Mucosa of stomach (tissue), 1 donor: Measurements from ENCODE around the gene SGK1.
"Not testable (repeated sequence)": the region's sequence is repeated elsewhere in the genome, so short reads cannot be mapped to it uniquely, and the experiment has no call there.

Experiments used
- H3K27me3 ChIP-seq: one replicate; pipeline ENCODE4 v1.7.0; 2013; ENCODE audit warnings: mild to moderate bottlenecking, low read length; ENCODE audit not compliant: control insufficient read depth, insufficient read depth
- H3K36me3 ChIP-seq: one replicate; pipeline ENCODE4 v1.7.0; 2013; ENCODE audit warnings: low read length; ENCODE audit not compliant: control insufficient read depth, insufficient read depth
- H3K4me1 ChIP-seq: one replicate; pipeline ENCODE4 v1.7.0; 2013; ENCODE audit warnings: mild to moderate bottlenecking, low read length; ENCODE audit not compliant: control insufficient read depth, insufficient read depth
- H3K4me3 ChIP-seq: one replicate; pipeline ENCODE4 v1.7.0; 2013; ENCODE audit warnings: low read length
- H3K9ac ChIP-seq: one replicate; pipeline ENCODE4 v1.7.0; 2013; ENCODE audit warnings: mild to moderate bottlenecking, low read length, moderate library complexity
- H3K9me3 ChIP-seq: one replicate; pipeline ENCODE4 v1.7.0; 2013; ENCODE audit warnings: mild to moderate bottlenecking, low read length, moderate library complexity; ENCODE audit not compliant: control insufficient read depth
- donor health status: Pancreatic carcinoma.

SGK1 gene

DNA sequence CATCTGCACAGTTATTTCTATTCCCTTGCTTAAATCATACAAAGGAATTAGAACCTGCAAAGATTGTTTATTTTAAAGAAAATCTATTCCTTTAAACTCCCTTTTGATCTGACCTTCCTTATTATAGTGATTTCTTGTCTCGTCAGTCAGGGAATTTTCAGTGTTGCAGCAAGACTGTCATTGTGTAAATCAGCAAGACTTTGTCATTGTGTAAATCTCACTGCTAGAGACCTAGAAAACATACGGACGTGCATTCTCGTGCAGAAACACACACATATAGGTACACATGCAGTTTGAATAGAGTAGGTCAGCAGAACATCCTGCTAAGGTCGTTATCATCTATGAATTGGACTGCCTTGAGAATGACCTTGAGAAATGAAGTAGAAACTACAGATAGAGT, 6.2 kb upstream of the SGK1 start:
- Histone ChIP-seq H3K9me3 (peaks cover 5% of the 10 kb centered on the region), H3K9ac (no peak overlapping the region), H3K27me3 (peaks cover 6% of the 10 kb centered on the region), H3K4me1 (peaks cover 3% of the 10 kb centered on the region), H3K4me3 (no peak overlapping the region), H3K36me3 (no peaks in the 10 kb centered on the region)

DNA sequence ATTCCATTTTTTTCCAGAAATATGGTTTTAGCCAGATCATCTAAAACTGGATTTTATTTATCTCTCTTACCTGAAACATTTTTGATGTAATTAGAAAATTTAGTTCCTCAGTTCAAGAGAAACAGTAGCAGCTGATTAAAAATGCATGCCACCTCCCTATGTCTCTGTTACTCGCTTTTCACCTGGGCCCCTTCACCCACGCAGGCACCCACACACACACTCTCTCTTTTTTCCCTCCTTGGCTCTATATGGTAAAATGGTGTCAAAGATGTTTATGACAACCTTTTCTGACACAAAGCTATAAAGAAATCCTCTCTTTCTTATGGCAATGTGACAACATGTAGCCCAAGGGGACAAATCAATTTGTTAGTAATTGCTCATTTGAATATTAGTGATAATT, 5.8 kb upstream of the SGK1 start:
- H3K27me3 ChIP-seq, result peaks cover 9% of the 10 kb centered on the region
- H3K4me3 ChIP-seq, result no peak overlapping the region
- H3K9me3 ChIP-seq, result peaks cover 5% of the 10 kb centered on the region
- no peaks in the 10 kb centered on the region for H3K4me1 ChIP-seq
- H3K36me3 ChIP-seq, result no peaks in the 10 kb centered on the region
- H3K9ac ChIP-seq, result no peak overlapping the region

DNA sequence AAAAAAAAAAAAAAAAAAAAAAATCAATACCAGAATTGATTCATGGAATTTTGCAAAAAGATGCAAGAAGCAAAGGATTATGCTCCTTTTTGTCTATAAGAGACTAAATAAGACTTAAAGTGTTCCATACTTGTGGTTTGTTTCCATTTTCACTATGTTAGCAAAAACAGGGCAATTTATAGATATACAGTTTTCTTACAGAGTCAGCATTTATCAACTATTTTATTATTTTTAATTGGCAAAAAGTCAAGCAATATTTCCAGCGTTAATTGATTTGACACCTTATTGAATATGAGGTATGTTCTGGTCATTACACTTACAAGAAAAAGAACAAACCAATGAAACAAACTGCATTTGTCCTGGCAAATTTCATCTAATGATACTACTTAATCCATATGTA, 5.4 kb upstream of the SGK1 start:
- Histone ChIP-seq H3K36me3 (no peaks in the 10 kb centered on the region), H3K4me3 (no peak overlapping the region), H3K4me1 (no peaks in the 10 kb centered on the region), H3K9ac (no peak overlapping the region), H3K27me3 (peaks cover 13% of the 10 kb centered on the region), H3K9me3 (peaks cover 5% of the 10 kb centered on the region)

DNA sequence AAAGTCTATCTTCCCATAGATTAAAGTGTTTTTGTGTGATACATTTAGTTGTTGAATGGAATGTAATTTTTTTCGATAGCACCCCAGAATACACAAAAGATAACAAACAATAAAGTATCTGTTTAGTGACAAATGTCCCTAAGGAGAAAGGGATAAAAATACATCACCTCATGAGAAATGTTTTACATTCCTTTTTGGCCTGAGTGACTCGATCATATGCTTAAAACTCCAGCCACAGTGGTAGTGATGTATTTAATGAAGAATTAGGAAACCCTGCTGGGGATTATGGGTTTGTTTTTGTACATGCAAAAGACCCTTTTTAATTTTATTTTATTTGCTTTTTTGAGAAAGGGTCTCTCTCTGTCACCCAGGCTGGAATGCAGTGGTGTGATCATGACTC, 4.3 kb upstream of the SGK1 start:
- H3K9ac ChIP-seq, result no peak overlapping the region

DNA sequence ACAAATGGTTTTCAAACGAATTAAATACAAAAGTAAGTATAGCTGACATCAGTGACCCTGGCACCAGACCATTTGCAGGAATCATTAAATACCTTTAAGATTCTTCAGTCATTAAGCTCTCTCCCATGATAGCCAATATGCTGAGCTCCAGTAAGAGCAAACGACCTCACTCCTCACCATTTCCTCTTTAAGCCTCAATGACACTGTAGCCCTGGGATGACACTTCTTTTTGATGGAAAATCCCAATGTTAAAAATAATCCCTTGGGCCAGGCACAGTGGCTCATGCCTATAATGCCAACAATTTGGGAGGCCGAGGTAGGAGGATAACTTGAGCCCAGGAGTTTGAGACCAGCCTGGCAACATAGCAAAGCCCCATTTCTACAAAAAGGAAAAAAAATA, 3.3 kb upstream of the SGK1 start:
- Histone ChIP-seq H3K36me3 (no peaks in the 10 kb centered on the region), H3K9me3 (peaks cover 5% of the 10 kb centered on the region), H3K4me1 (no peaks in the 10 kb centered on the region), H3K27me3 (peaks cover 32% of the 10 kb centered on the region), H3K4me3 (no peak overlapping the region), H3K9ac (no peak overlapping the region)

More for the DNA sequence above, 4.3 kb upstream of the SGK1 start:
- no peak overlapping the region for H3K4me3 ChIP-seq
- H3K27me3 ChIP-seq, result peaks cover 24% of the 10 kb centered on the region
- no peaks in the 10 kb centered on the region for H3K4me1 ChIP-seq
- no peaks in the 10 kb centered on the region for H3K36me3 ChIP-seq
- peaks cover 5% of the 10 kb centered on the region for H3K9me3 ChIP-seq

DNA sequence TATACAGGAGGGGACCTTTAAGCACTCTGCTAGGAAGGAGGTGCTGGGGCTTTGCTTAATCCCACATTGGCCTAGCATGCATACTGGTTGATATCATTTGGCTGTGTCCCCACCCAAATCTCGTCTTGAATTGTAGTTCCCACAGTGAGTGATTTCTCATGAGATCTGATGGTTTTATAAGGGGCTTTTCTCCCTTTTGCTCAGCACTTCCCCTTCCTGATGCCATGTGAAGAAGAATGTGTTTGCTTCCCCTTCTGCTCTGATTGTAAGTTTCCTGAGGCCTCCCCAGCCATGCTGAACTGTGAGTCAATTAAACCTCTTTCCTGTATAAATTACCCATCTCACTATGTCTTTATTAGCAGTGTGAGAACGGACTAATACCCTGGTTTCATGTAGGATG, 1.8 kb upstream of the SGK1 start:
- H3K9ac ChIP-seq, H3K4me1 ChIP-seq, H3K9me3 ChIP-seq, H3K4me3 ChIP-seq, H3K36me3 ChIP-seq: not testable (repeated sequence)
- peaks cover 36% of the 10 kb centered on the region for H3K27me3 ChIP-seq

DNA sequence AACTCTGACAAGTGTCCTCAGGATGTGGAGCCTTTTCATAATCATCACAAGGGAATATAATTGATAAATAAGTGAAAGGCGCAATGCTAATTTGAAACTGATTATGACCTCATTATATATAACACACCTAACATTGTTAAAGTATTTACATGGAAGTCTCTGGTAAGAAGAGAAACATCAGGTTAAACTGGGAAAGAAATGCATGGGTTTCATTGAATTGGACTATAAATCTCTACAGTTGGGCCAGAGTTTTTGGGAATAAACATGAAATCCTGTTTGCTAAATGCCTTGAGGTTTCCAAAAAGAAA, 1.0 kb upstream of the SGK1 start:
- peaks cover 36% of the 10 kb centered on the region for H3K27me3 ChIP-seq
- no peaks in the 10 kb centered on the region for H3K36me3 ChIP-seq
- no peak overlapping the region for H3K4me3 ChIP-seq
- no peak overlapping the region for H3K9ac ChIP-seq
- H3K9me3 ChIP-seq, result no peaks in the 10 kb centered on the region
- no peaks in the 10 kb centered on the region for H3K4me1 ChIP-seq

DNA sequence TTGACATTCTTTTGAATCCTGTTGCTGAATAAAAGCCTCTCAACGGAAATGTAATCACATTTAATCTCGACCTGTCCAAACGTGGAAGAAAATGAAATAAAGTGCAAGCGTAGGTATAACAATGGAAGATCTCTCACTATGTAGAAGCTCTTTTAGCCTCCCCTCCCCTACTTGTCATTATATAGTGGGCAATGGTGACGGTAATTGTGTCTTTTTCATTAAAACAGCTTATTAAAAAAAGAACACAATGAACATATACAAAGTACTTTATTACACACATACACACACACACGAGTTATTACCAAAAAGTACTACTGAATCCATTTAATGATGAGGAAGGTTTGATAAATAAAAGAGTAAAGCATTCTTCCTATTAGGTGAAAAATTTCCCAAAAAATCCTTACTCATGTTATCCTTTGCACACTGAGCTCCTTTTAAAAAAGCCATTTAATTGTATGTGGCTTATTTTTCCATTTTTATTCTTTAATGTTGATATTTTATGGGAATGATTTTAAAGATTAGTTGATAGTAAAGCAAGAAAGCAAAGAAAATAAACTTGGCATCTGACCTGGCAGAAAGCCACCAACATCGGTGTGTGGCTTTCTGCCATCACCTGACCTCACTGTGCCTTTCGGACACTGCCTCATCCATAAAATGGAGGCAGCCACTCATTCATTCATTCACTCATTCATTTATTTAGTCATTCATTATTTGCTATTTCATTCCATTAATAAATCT, 493 bp upstream of the SGK1 start:
- Histone ChIP-seq H3K4me1 (no peaks in the 10 kb centered on the region), H3K4me3 (no peak overlapping the region), H3K27me3 (peaks cover 36% of the 10 kb centered on the region), H3K36me3 (no peaks in the 10 kb centered on the region), H3K9ac (no peak overlapping the region), H3K9me3 (no peaks in the 10 kb centered on the region)

DNA sequence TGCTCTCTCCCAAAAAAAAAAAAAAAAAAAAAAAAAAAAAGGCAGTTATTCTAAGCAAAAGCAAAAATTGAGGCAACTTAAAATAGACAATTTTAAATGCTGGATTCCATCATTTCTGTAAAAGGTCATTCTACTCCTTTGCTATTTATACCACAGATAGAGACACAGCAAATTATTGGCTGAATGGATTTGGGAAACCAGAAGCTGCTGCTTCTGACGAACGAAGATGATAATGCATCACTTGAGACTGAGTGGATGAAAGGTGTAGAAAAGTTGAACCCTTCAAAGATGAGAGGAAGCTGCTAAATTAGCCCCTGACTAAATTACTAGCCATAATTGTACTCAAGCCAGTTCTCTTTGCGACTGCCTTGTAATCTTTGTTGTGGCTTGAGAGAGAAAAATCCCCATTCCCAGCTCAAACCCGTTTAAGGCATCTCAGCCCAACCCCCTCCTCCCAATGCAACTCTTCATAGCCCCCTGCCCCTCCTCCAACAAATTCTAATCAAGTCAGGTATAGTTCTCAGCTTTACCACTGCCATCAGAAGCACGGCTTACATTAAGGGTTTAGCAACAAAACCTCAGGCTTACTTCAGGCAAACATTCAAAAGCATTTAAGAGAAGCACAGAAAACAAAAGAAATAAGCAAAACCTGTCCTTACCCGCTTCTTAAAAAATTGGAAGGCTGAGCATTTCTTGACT, 1.0 kb downstream of the SGK1 start:
- no peaks in the 10 kb centered on the region for H3K36me3 ChIP-seq
- no peak overlapping the region for H3K9ac ChIP-seq
- H3K4me3 ChIP-seq, result no peak overlapping the region
- H3K27me3 ChIP-seq, result peaks cover 36% of the 10 kb centered on the region
- H3K9me3 ChIP-seq, result no peaks in the 10 kb centered on the region
- H3K4me1 ChIP-seq, result no peaks in the 10 kb centered on the region

DNA sequence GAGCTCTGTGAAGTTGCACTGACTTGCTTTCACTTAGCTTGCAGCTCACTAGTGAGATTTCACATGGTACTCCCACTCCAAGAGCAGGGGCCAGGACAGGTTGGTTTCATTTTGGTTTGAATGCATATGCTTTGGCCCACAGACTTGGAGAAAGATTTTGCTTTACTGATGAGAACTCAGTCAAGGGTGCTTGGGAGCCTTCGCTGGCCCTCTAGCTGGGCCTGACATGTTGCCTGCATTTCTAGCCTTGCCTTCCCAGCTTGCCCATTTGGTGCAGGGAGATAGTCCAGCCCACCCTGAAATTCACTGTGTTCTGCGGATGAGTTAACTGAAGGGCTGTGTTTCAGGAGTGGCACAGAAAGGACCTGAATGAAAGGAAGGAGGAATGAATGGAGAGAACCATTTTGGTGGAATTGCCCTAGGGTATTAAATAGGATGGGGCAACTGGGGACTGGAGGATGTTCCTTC, 1.9 kb downstream of the SGK1 start:
- Histone ChIP-seq H3K36me3 (no peaks in the 10 kb centered on the region), H3K9ac (no peak overlapping the region), H3K4me1 (no peaks in the 10 kb centered on the region), H3K4me3 (no peak overlapping the region), H3K27me3 (peaks cover 36% of the 10 kb centered on the region), H3K9me3 (no peaks in the 10 kb centered on the region)

DNA sequence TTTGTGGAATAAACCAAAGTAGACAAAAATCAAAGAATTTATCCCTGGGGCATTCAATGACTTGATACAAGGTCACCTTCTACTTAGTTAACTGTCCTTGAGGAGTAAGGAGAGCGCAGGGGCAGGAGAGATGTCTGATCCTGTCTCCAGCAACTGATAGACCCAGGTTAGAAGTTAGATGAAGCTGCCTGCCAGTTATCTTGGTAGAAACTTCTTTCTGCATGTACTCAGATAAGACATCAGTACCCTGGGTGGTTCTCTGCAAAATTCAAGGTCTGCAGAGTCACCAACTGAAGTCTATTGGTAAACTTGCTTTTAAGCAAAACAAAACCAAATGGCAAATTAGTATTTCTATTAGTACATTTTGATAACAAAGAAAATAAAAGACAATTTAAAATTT, 2.7 kb downstream of the SGK1 start:
- Histone ChIP-seq H3K4me3 (no peak overlapping the region), H3K9me3 (no peaks in the 10 kb centered on the region), H3K9ac (no peak overlapping the region), H3K4me1 (no peaks in the 10 kb centered on the region), H3K27me3 (peaks cover 36% of the 10 kb centered on the region), H3K36me3 (no peaks in the 10 kb centered on the region)

DNA sequence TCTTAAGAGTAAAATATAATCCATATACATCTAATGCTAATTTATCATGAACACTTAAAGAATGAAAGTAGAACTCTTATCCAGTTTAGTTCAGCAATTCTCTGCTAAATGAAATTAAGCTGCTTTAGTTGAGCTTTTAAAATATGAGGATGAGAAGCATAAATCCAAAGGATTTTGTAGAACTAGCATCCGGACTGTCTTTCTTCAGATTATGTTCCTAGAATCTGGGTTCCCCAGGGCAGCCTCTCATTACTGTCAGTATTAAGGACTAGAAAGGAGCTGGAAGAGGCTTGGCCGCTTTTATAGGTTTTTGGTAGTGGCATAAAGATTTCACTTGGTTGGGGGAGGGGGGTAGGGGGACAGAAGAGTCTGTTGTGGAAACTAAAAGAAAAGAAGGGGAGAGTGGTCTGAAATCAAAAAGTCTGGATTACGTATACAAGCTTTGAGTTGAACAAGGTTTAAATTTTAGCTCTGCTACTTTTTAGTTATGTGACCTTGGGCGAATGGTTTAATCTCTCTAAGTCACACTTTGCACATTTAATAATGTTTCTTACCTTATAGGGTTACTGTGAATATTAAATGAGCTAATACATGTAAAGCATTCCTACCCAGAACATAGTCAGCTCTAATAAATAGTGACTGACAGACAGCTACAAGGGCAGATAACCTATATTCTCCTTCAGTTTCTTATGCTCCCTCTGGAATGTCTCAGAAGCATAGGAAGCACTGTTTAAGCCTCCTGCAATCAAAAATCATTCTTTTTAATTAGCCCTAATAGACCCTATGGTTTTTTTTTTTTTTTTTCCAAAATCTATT, 3.7 kb downstream of the SGK1 start:
- Histone ChIP-seq H3K36me3 (no peaks in the 10 kb centered on the region), H3K27me3 (peaks cover 30% of the 10 kb centered on the region), H3K9ac (no peak overlapping the region), H3K4me3 (no peak overlapping the region), H3K9me3 (no peaks in the 10 kb centered on the region), H3K4me1 (no peaks in the 10 kb centered on the region)
